DOHH2 (cell line): Measurements from ENCODE around the gene VPS33B.

Experiments used
- H3F3A ChIP-seq: fragments of 200-600 bp; sonication (generic), shearing (Covaris generic); 2 replicates; pipeline ENCODE4 v1.6.0; 2016; ENCODE audit warnings: antibody characterized with exemption, mild to moderate bottlenecking; ENCODE audit not compliant: control insufficient read depth, insufficient read depth
- H3K27ac ChIP-seq: fragments of 200-600 bp; sonication (generic); 2 replicates; pipeline ENCODE4 v1.5.1; 2014; ENCODE audit warnings: low read depth, mild to moderate bottlenecking, low read length, moderate library complexity
- H3K27me3 ChIP-seq: fragments of 200-600 bp; sonication (generic); 2 replicates; pipeline ENCODE4 v1.6.1; 2014; ENCODE audit warnings: mild to moderate bottlenecking, low read length, mixed read lengths; ENCODE audit not compliant: control insufficient read depth
- H3K36me3 ChIP-seq: fragments of 200-600 bp; sonication (generic); 2 replicates; pipeline ENCODE4 v1.6.1; 2014; ENCODE audit warnings: mild to moderate bottlenecking, low read length, moderate library complexity, mixed read lengths; ENCODE audit not compliant: control insufficient read depth
- H3K4me1 ChIP-seq: fragments of 200-600 bp; sonication (generic); 2 replicates; pipeline ENCODE4 v1.6.1; 2014; ENCODE audit warnings: mild to moderate bottlenecking, low read length, mixed read lengths; ENCODE audit not compliant: control insufficient read depth
- H3K4me2 ChIP-seq: fragments of 200-600 bp; sonication (generic); 2 replicates; pipeline ENCODE4 v1.6.0; 2014; ENCODE audit warnings: mild to moderate bottlenecking, low read length, moderate library complexity
- H3K4me3 ChIP-seq: fragments of 200-600 bp; sonication (generic); 2 replicates; pipeline ENCODE4 v1.5.1; 2014; ENCODE audit warnings: mild to moderate bottlenecking, low read length, mixed read lengths
- H3K79me2 ChIP-seq: fragments of 200-600 bp; sonication (generic); 2 replicates; pipeline ENCODE4 v1.6.1; 2014; ENCODE audit warnings: mild to moderate bottlenecking, low read length, mixed read lengths; ENCODE audit not compliant: control insufficient read depth
- H3K9me2 ChIP-seq: fragments of 200-600 bp; sonication (generic); replicated peaks from 2 replicates; pipeline ENCODE4 v1.6.1; 2014; ENCODE audit warnings: mild to moderate bottlenecking, low read length, mixed read lengths; ENCODE audit not compliant: control insufficient read depth
- H3K9me3 ChIP-seq: fragments of 200-600 bp; sonication (generic); 2 replicates; pipeline ENCODE4 v1.6.1; 2014; ENCODE audit warnings: antibody characterized with exemption, low read length, mixed read lengths; ENCODE audit not compliant: control insufficient read depth, insufficient read depth
- H4K20me1 ChIP-seq: fragments of 200-600 bp; sonication (generic); 2 replicates; pipeline ENCODE4 v1.6.0; 2014; ENCODE audit warnings: low read depth, mild to moderate bottlenecking, antibody characterized with exemption, low read length, moderate library complexity; ENCODE audit not compliant: control insufficient read depth, insufficient read depth
- CTCF ChIP-seq: fragments of 200-600 bp; sonication (generic); IDR thresholded peaks from one replicate; pipeline ENCODE4 v1.5.1; 2014; ENCODE audit warnings: antibody characterized with exemption, mild to moderate bottlenecking, low read depth, low read length; ENCODE audit not compliant: poor library complexity, severe bottlenecking
- EZH2phosphoT487 ChIP-seq: fragments of 200-600 bp; sonication (generic); IDR thresholded peaks from 2 replicates; pipeline ENCODE4 v1.6.1; 2017; ENCODE audit warnings: borderline replicate concordance, mild to moderate bottlenecking, antibody characterized with exemption, low read length, moderate library complexity, mixed read lengths

The VPS33B gene

DNA sequence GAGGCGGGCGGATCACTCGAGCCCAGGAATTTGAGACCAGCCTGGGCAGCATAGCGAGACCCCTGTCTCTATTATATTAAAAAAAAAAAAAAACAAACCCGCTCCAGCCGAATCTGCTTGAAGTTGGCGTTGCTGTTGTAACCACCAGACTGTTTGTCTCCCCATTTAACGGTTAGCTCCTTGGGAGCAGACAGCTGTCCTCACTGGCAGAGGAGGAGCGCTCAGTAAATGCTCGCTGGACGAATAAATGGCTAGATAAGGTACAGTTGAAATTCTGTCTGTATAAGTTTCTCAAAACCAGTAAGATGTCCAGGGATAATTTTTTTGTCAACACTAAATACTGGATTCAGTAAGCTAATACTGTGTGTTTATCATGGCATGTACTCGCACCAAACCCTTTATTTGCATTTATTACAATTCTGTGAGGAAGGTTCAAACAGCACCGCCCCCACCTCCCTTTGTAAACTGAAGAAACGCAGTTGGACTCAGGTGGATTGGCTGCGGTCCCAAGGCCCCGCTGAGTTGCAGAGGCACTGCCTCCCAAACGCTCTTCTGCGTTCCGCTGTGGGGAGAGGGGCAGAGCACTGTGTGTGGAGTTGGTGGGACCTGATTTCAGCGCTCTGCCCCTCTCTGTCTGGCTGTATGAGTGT lies 66.6 kb downstream of the VPS33B start:
- peak overlapping the region; percentile 80 for H3K4me3 ChIP-seq
- peaks cover 66% of the 10 kb centered on the region for H3K36me3 ChIP-seq

GRCh38 chr15:90954712-90955623 lies 67.4 kb downstream of the VPS33B start, which contains the start of gene RCCD1:
Gene RCCD1 (plus strand): TSS chr15:90954884. CDS start chr15:90956735, 1,851 bp downstream.
- H4K20me1 ChIP-seq: no peaks in the 10 kb centered on the region
- no peaks in the 10 kb centered on the region for H3K27me3 ChIP-seq
- no peaks in the 10 kb centered on the region for H3K9me2 ChIP-seq
- H3K4me3 ChIP-seq: peak within 1 kb of the TSS; percentile 80
- H3K36me3 ChIP-seq: peaks cover 66% of the 10 kb centered on the region
- H3K79me2 ChIP-seq: peaks cover 31% of the 10 kb centered on the region
- no peaks in the 10 kb centered on the region for H3K9me3 ChIP-seq
- 0 out of 2 replicates have a peak, but pooled peaks cover 3% of the 10 kb centered on the region for H3F3A ChIP-seq
- peak within 1 kb of the TSS; percentile 89 for H3K27ac ChIP-seq
- TF ChIP-seq CTCF (no peak), EZH2phosphoT487 (no peak)
- peaks cover 24% of the 10 kb centered on the region for H3K4me1 ChIP-seq
- peak within 1 kb of the TSS; percentile 87 for H3K4me2 ChIP-seq

More for the DNA sequence above, 66.6 kb downstream of the VPS33B start:
- no peaks in the 10 kb centered on the region for H4K20me1 ChIP-seq
- no peaks in the 10 kb centered on the region for H3K9me2 ChIP-seq
- TF ChIP-seq CTCF (no peak), EZH2phosphoT487 (no peak)
- H3F3A ChIP-seq: 0 out of 2 replicates have a peak, but pooled peaks cover 3% of the 10 kb centered on the region
- H3K79me2 ChIP-seq: peaks cover 31% of the 10 kb centered on the region
- peak overlapping the region; percentile 87 for H3K4me2 ChIP-seq
- H3K4me1 ChIP-seq: peaks cover 24% of the 10 kb centered on the region
- no peaks in the 10 kb centered on the region for H3K9me3 ChIP-seq
- H3K27ac ChIP-seq: peak overlapping the region; percentile 89
- H3K27me3 ChIP-seq: no peaks in the 10 kb centered on the region

DNA sequence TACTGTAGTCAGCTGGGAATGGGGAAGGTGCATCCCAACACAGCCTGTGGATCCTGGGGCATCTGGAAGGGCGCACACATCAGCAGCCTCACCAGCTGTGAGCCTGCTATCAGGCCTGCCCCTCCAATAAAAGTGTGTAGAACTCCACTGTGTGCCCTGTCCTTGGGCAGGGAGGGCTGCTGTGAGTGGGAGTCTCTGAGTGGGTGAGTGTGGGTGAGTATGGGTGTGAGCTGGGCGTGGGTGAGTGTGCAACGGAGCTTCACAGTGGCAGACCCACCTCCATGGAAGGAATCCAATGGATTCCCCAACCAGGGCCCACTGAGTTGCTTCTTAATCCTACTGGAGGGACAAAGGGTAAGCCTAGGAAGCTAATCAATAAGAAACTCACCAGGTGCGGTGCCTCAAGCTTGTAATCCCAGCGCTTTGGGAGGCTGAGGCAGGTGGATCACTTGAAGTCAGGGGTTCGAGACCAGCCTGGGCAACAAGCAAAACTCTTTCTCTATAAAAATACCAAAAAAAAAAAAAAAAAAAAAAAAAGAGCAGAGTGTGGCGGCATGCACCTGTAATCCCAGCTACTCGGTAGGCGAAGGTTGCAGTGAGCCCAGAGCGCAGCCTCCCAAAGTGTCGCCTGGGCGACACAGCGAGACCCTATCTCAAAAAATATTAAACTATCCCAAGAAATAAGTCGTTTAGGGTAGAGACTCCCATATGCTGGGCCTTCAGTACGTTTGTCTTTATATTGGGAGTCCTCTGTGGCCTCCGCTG lies 68.3 kb downstream of the VPS33B start:
- no peaks in the 10 kb centered on the region for H3K9me3 ChIP-seq
- no peaks in the 10 kb centered on the region for H3K27me3 ChIP-seq
- H3F3A ChIP-seq: 0 out of 2 replicates have a peak, but pooled peaks cover 2% of the 10 kb centered on the region
- H3K36me3 ChIP-seq: peaks cover 65% of the 10 kb centered on the region
- peaks cover 24% of the 10 kb centered on the region for H3K4me1 ChIP-seq
- peak overlapping the region; percentile 87 for H3K4me2 ChIP-seq
- no peaks in the 10 kb centered on the region for H4K20me1 ChIP-seq
- H3K9me2 ChIP-seq: no peaks in the 10 kb centered on the region
- TF ChIP-seq CTCF (no peak), EZH2phosphoT487 (no peak)
- peaks cover 31% of the 10 kb centered on the region for H3K79me2 ChIP-seq
- H3K4me3 ChIP-seq: peak overlapping the region; percentile 80
- peak overlapping the region; percentile 89 for H3K27ac ChIP-seq
